ENCODE data around the gene RIPK4. TPM values are rescaled to one million over a fixed set of nuclear protein-coding genes. Genes with fewer than 3 reads are reported as not detected.

The RIPK4 gene
- total RNA-seq (2016; rRNA removed; fragmentation: Illumina TruSeq; extraction: Trizol) (4.9 and 5.3 TPM in 2 replicates), polyA plus RNA-seq (2011; rRNA removed) (3.1 and 3.7 TPM in 2 replicates), polyA minus RNA-seq (2011; rRNA and poly(A)+ RNA removed; ENCODE audit: low replicate concordance) (0.70 and 14.5 TPM in 2 replicates), Bru-seq, nascent RNA (percentile 73 among the genes with signal in this experiment), BruChase-seq, experiment 1, labeled RNA remaining after a 6-hour chase (percentile 59 among the genes with signal in this experiment), BruChase-seq, experiment 2, labeled RNA remaining after a 2-hour chase (percentile 58 among the genes with signal in this experiment)
- 0.51 and 0.71 TPM in 2 replicates for total RNA-seq (2016; cell fraction: cytosol; rRNA removed; fragmentation: Illumina TruSeq; extraction: Trizol; ENCODE audit: low read depth)
- 4.4 and 5.2 TPM in 2 replicates for total RNA-seq (2016; cell fraction: insoluble cytoplasmic fraction; rRNA removed; fragmentation: Illumina TruSeq; extraction: Trizol)
- total RNA-seq (2016; cell fraction: membrane; rRNA removed; fragmentation: Illumina TruSeq; extraction: Trizol), result 2.1 and 2.3 TPM in 2 replicates
- 3.5 and 4.3 TPM in 2 replicates for total RNA-seq (2016; cell fraction: nucleus; rRNA removed; fragmentation: Illumina TruSeq; extraction: Trizol)
- polyA plus RNA-seq (2011; cell fraction: cytosol; rRNA removed), result 2.8 TPM in 2 replicates
- polyA plus RNA-seq (2011; cell fraction: nucleus; rRNA removed), result 11.6 and 15.3 TPM in 2 replicates
- polyA plus RNA-seq (2012), result 5.1 and 8.2 TPM in 2 replicates
- polyA plus RNA-seq (2016; cell fraction: cytosol; fragmentation: Illumina TruSeq; extraction: Trizol; ENCODE audit: low read depth), result 0.29 and 0.38 TPM in 2 replicates
- polyA plus RNA-seq (2016; cell fraction: insoluble cytoplasmic fraction; fragmentation: Illumina TruSeq; extraction: Trizol; ENCODE audit: low read depth), result 3.7 and 4.2 TPM in 2 replicates
- 0.65 and 1.0 TPM in 2 replicates for polyA plus RNA-seq (2016; cell fraction: membrane; fragmentation: Illumina TruSeq; extraction: Trizol; ENCODE audit: low read depth)
- 6.2 and 7.7 TPM in 2 replicates for polyA plus RNA-seq (2016; cell fraction: nucleus; fragmentation: Illumina TruSeq; extraction: Trizol; ENCODE audit: insufficient read depth, low read depth)
- 6.3 and 8.3 TPM in 2 replicates for polyA minus RNA-seq (2011; cell fraction: cytosol; rRNA and poly(A)+ RNA removed)
- polyA minus RNA-seq (2011; cell fraction: nucleus; rRNA and poly(A)+ RNA removed), result 4.6 and 8.5 TPM in 2 replicates
- long read RNA-seq, experiment 1, partial matches to known transcripts, result 0 of 6 reads
- long read RNA-seq, experiment 1, other reads (novel, unspliced or antisense), result 3 of 6 reads
- long read RNA-seq, experiment 2, transcript RIPK4-201 (8 exons, 3,889 nt), result major isoform, 12 of 22 reads
- long read RNA-seq, experiment 2, partial matches to known transcripts, result 0 of 22 reads
- long read RNA-seq, experiment 2, other reads (novel, unspliced or antisense), result 10 of 22 reads

GRCh38 chr21:41766883-41767605 is at the start of gene RIPK4:
Gene RIPK4, minus strand, starts transcription at chr21:41767052. Its CDS starts 11 bp downstream, at chr21:41767041.
- Histone ChIP-seq H3K9ac (ENCODE audit: insufficient read depth, low read depth, low read length) (peak within 1 kb of the TSS; percentile 83), H2AFZ (ENCODE audit: low read length) (no peak within 1 kb of the TSS), H3K4me2 (ENCODE audit: low read depth, low read length) (peak within 1 kb of the TSS; percentile 97), H3K4me1 (ENCODE audit: insufficient read depth, low read length) (peaks cover 81% of the 10 kb centered on the region), H3K27ac (ENCODE audit: extremely low read length, insufficient read depth, low read length) (peak within 1 kb of the TSS; percentile 62), H3K4me3 (replicated peaks in 1 of 3; ENCODE audit: insufficient read depth in 1 of 3, low read depth in 2 of 3, low read length in 3 of 3) (peak within 1 kb of the TSS; percentile 80 to 85 (median 84)), H3K79me2 (ENCODE audit: insufficient read depth, low read length) (peaks cover 43% of the 10 kb centered on the region), H3K36me3 (replicated peaks in 1 of 2; ENCODE audit: control insufficient read depth in 1 of 2, insufficient read depth in 2 of 2, low read length in 2 of 2) (no peaks in the 10 kb centered on the region), H4K20me1 (ENCODE audit: insufficient read depth, low read length) (peaks cover 40% of the 10 kb centered on the region), H3K9me3 (ENCODE audit: low read length) (no peaks in the 10 kb centered on the region), H3K27me3 (ENCODE audit: control insufficient read depth in 1 of 2, insufficient read depth in 2 of 2, low read length in 2 of 2) (peaks cover 4 to 25% of the 10 kb centered on the region in 2 experiments; a peak in 3 of 5 replicates)
- POLR2A ChIA-PET, result interaction anchor here (0.6 to 8.1 kb wide), 6 partner anchors 9 to 116 kb away, joined by 3 to 106 read pairs (median 8); no protein-coding TSS in a partner anchor
- in situ Hi-C loops (cut with HindIII; ENCODE audit: extremely low pct_ligation_motif_present, low pct_unique_long_range_greater_than_20kb) (loop anchor here (5.0 kb wide), 2 partner anchors 50 to 100 kb away; no protein-coding TSS in a partner anchor), intact Hi-C loops (cut with micrococcal nuclease; ENCODE audit: unreplicated experiment) (loop anchor here (5.0 kb wide), 1 partner anchor 50 kb away; no protein-coding TSS in a partner anchor)
- DNase-seq (ENCODE audit: low spot score) (peak; percentile 76), FAIRE-seq (no peak), ATAC-seq (peak; percentile 58)
- CTCF ChIA-PET (ENCODE audit: low intra/inter-chr PET ratio, low total read pairs), result interaction anchor here (0.7 kb wide), 1 partner anchor 88 kb away, joined by 3 read pairs; no protein-coding TSS in a partner anchor
- 3% methylated on average over 24 of the region's 53 CpGs for WGBS (ENCODE audit: low lambda C conversion rate)
- TSS peak; percentile 64 for BruUV-seq (replicated peaks)
- peak; percentile 23; the same call in 1 of the 2 replicates for TF ChIP-seq ZNF746 (CRISPR knock-in tag; IDR thresholded peaks at IDR 0.05)
- TF ChIP-seq ZNF576 (CRISPR knock-in tag; IDR thresholded peaks at IDR 0.05), result no peak
- peak; percentile 89 for TF ChIP-seq CREB1 (IDR thresholded peaks at IDR 0.05)
- TF ChIP-seq CREB1 (CRISPR knock-in tag; IDR thresholded peaks at IDR 0.05), result no peak
- TF ChIP-seq, protein P1, sequence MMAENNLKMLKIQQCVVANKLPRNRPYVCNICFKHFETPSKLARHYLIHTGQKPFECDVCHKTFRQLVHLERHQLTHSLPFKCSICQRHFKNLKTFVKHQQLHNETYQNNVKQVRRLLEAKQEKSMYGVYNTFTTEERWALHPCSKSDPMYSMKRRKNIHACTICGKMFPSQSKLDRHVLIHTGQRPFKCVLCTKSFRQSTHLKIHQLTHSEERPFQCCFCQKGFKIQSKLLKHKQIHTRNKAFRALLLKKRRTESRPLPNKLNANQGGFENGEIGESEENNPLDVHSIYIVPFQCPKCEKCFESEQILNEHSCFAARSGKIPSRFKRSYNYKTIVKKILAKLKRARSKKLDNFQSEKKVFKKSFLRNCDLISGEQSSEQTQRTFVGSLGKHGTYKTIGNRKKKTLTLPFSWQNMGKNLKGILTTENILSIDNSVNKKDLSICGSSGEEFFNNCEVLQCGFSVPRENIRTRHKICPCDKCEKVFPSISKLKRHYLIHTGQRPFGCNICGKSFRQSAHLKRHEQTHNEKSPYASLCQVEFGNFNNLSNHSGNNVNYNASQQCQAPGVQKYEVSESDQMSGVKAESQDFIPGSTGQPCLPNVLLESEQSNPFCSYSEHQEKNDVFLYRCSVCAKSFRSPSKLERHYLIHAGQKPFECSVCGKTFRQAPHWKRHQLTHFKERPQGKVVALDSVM (CRISPR knock-in tag; IDR thresholded peaks at IDR 0.05), result no peak
- TF ChIP-seq CBX2 (IDR thresholded peaks at IDR 0.05; ENCODE audit: low read depth, low read length), result no peak
- no peak for TF ChIP-seq CBX2 (CRISPR knock-in tag; IDR thresholded peaks at IDR 0.05; ENCODE audit: low read depth)
- TF ChIP-seq ZNF737 (CRISPR knock-in tag; IDR thresholded peaks at IDR 0.05; ENCODE audit: borderline replicate concordance), result no peak
- peak; percentile 49; the same call in 1 of the 2 replicates for TF ChIP-seq NKX3-1 (CRISPR knock-in tag; IDR thresholded peaks at IDR 0.05)
- TF ChIP-seq ZSCAN25 (CRISPR knock-in tag; IDR thresholded peaks at IDR 0.05), result no peak
- TF ChIP-seq DNMT3B (CRISPR knock-in tag; conservative IDR thresholded peaks at IDR 0.05), result no peak
- no peak for TF ChIP-seq MAFG (CRISPR knock-in tag; IDR thresholded peaks at IDR 0.05)
- TF ChIP-seq MYC (CRISPR knock-in tag; IDR thresholded peaks at IDR 0.05; ENCODE audit: borderline replicate concordance), result peak; percentile 56; the same call in 1 of the 2 replicates
- no peak for TF ChIP-seq ZFP82 (CRISPR knock-in tag; IDR thresholded peaks at IDR 0.05; ENCODE audit: borderline replicate concordance)
- no peak for TF ChIP-seq ZNF317 (CRISPR knock-in tag; IDR thresholded peaks at IDR 0.05)
- TF ChIP-seq TAF15 (IDR thresholded peaks at IDR 0.05; ENCODE audit: low read depth, low read length, poor library complexity, severe bottlenecking), result no peak
